ENCODE data around the gene ADAMTS17.

ADAMTS17 gene

GRCh38 chr15:99925661-99926461 lies 415.9 kb downstream of the ADAMTS17 start:
- DNase-seq (ENCODE audit: extremely low spot score): peak; percentile 70
- ChIA-PET CTCF (interaction anchor here (0.9 to 2.0 kb wide), 7 partner anchors 8 to 653 kb away, joined by 3 to 10 read pairs (median 4); no protein-coding TSS in a partner anchor), POLR2A (no interaction called here)
- no peak for TF ChIP-seq CTCF (IDR thresholded peaks at IDR 0.05; ENCODE audit: control extremely low read depth, extremely low read depth, low read depth, missing control alignments)

GRCh38 chr15:99923711-99924110 lies 418.1 kb downstream of the ADAMTS17 start:
- CTCF ChIA-PET: interaction anchor here (1.3 kb wide), 1 partner anchor 167 kb away, joined by 3 read pairs; no protein-coding TSS in a partner anchor
- no peak for DNase-seq (ENCODE audit: extremely low spot score)
- TF ChIP-seq CTCF (IDR thresholded peaks at IDR 0.05; ENCODE audit: control extremely low read depth, extremely low read depth, low read depth, missing control alignments): no peak
- POLR2A ChIA-PET: no interaction called here

All from GM10248 (cell line).